GM21737 (cell line): ENCODE data around the gene FNDC5.

Experiments used
- ATAC-seq: cut with Tn5 transposase; IDR thresholded peaks from one replicate; pipeline ENCODE4 v1.9.1; 2021; ENCODE audit warnings: mild to moderate bottlenecking, moderate library complexity; ENCODE audit not compliant: unreplicated experiment

FNDC5 gene

DNA sequence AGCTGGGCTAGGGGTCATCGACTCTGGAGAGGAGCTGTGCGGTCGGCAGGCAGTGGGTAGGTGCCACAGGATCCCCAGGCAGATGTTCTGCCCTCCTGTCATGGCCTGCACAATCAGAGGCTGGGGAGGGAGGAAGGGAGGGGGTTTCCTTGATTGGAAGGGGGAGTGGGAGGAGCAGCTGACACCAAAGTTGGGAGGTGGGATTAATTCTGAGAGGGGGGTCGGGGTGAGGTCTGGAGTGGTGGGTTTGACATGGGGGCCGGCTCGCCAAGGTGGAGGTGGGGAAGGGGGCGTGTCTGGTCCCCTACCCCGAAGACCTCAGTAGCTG is 14.9 kb upstream of the FNDC5 start:
- no peak for ATAC-seq

DNA sequence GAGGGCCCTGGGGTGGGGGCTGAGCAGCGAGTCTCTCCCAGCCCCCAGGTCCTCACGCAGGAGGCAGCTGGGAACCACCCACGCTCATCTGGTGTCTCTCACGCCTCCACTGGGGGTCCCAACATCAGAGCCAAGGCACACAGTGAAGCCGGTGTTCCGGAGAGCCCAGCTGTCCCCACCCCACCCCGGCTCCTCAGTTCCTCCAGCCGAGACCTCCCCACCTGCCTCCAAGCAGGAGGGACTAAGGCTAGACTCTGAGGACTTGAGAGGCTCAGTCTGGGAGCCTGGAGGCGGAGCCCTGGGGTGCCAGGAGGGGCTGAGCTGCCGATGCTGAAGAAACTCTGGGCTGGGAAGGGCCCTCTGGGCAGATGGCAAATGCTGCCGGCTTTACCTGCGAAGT is 14.0 kb upstream of the FNDC5 start:
- ATAC-seq = no peak

DNA sequence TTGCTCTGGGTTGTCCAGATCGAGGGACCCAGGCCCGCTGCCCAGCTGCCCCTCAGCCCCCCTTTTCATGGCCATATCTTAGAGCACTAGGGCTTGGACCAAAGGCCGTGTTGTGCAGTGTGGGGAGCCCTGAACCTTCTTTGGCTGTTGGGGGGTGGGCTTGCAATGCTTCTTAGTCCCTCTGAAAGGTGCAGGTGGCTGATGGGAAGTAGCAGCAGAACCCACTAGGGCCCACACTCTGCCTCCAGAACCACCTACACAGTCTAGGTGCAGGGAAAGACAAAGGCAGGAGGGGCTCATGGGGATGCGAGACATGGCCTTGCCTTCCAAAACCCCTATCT is 13.3 kb upstream of the FNDC5 start:
- ATAC-seq = no peak

DNA sequence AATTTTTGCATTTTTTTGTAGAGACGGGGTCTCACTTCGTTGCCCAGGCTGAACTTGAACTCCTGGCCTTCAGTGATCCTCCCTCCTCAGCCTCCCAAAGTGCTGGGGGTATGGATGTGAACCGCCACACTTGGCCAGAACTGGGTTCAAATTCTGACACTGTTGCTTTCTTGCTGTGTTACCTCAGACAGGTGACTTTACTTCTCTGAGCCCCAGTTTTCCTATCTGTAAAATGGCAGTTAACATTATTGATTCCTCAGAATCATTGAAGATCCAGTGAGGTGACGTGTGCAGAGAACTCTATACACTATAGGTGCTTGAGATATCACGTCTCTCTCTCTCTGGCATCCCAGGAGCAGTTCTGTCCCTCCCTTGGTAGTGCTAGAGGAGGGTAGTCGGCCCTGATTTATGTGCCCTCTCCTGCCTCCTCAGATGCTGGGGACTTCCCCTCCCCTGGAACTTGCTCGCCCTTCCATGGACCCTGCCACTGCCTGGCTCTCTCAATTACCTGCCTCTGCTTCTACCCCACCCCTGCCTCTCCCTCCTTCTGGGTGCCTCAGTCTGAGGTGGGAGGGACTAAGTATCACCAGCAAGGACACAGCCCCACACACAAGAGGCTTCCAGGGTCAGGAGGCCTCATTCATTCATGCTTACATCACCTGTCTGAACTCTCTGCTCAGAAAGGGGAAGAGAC is 12.8 kb upstream of the FNDC5 start:
- no peak for ATAC-seq

DNA sequence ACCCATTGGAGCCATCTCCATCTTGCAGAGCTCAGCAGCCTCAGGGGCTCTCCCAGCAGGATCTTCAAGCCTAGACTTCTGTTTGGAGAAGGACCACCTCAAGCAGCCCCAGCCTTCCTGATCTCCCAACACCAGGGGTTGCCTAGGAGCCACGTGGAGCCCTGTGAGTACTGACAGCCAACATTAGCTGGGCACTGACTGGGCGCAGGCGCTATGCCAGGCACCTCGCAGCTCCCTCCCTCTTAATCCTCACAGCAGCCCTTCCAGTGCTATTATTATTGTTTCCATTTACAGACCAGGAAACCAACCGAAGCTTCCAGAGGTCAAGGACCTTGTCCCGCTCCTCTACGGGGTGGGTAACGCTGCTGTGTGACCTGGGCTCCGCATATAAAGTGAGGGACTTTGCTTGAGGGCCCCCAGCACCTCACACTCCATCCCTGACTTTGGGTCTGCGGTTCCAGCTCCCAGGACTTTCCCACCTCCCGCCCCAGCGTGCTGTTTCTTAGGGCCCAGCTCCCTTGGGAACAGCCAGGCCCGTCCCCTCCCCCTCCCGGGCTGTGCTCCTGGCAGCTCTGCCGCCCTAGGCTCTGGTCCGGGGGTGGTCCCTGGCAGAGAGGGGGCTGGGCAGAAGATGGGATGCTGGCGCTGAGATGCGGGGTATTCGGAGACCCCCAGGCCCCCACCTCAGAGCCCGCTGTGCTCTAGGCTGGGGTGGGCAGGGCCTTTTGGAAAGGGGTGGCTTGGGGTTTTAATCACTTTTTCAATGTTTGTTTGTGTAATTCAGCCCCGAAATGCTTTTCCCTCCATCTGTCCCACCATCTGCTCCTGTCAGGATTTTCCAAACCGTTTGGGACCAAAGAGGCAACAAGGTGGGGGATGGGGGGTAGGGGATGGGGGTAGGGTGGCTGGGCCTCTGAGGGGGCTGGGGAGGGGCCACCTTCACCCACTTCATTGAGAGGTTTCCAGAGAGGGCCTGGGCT is 11.4 kb upstream of the FNDC5 start:
- no peak for ATAC-seq

DNA sequence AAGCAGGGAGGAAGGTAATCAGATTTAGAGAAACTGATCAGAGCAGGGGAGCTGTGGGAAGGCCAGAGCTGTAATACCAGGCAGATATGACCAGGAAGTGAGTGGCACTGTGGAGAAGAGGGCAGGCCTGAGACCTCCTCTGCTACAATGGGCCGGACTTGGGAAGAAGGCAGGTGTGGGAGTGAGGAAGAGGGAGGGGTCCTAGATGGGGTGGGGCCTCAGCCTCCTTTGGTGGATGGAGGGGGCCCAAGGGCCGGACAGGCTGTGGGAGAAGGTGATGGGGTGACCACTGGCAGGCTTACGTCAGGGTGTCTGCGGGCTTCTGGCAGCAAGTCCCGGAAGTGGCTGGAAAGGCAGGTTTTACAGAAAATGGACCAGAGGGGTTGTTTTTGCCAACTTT is 10.6 kb upstream of the FNDC5 start:
- ATAC-seq = no peak

DNA sequence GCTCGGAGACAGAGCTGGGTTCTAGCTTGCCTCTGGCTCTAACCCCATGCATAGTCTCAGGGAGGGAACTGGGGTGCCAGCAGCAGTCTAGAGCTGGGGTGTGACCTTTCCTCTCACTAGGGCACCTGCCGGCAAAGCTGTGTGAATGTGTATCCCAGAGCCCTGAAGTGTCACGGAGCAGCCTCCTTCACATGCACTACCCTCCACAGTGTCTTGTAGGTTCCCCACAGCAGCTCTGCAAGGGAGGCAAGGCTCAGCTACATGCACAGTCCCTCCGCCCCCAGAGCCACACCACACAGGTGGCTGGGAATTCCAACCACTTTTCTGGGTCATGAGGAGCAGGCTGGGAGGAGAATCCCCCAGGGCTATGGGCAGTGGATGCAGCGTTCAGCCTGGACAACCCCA is 7.9 kb upstream of the FNDC5 start:
- no peak for ATAC-seq

DNA sequence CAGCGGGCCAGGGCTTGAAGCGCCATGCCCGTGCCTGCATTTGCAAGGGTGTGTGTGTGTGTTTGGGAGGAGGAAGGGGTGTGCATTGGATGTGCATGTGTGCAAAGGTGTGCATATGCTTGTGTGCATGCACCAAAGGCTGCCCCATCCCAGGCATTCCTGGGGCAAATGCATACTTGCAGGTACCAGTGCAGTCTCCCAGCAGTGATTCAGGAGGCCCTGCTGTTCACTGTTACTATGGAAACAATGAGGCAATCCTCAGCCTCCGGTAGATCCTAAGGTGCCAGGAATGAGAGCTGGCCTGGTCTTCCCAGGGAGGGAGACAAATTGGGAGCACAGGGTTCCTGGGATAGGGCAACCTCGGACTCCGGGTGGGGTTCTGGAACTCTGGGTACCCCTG is 7.5 kb upstream of the FNDC5 start:
- no peak for ATAC-seq

DNA sequence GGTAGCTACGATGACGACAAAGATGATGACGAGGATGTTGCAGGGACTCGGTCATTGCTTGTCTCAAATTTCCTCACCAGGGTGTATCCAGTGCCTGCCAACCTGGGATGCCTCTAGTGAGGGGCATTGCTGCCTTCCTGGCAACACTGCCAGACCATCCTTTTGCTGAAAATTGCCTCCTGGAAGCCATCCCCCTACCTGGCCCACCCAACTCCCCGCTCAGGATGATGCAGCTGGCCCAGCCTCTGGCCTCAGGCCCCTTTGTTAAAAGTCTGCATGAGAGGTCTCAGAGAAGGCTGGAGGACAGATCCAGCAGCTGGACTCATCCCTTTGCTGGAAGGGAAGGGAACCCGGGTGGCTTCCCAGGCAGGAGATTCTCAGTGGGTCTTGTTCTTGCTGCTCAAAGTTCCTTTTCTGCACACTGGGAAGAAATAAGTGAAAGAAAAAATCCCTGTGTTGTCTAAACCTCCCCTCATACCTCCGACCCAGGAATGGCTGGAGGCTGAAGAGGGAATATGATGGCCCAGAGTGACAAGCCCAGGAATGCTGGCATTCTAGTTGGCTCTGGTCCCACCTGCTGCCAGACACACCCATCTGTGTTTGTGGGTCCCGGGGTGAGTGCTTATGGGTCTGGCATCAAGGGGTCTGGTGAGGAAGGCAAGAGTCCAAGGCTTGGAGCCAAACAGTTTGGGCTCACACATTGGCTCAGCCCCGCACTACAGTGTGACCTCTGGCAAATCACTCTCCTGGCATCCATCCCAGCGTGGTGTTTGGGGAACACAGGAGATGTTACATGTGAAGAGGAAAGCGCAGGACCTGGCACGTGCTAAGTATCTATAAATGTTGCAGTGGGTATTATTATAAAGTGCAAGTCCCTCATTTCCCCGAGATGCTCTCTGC is 6.7 kb upstream of the FNDC5 start:
- ATAC-seq = no peak

DNA sequence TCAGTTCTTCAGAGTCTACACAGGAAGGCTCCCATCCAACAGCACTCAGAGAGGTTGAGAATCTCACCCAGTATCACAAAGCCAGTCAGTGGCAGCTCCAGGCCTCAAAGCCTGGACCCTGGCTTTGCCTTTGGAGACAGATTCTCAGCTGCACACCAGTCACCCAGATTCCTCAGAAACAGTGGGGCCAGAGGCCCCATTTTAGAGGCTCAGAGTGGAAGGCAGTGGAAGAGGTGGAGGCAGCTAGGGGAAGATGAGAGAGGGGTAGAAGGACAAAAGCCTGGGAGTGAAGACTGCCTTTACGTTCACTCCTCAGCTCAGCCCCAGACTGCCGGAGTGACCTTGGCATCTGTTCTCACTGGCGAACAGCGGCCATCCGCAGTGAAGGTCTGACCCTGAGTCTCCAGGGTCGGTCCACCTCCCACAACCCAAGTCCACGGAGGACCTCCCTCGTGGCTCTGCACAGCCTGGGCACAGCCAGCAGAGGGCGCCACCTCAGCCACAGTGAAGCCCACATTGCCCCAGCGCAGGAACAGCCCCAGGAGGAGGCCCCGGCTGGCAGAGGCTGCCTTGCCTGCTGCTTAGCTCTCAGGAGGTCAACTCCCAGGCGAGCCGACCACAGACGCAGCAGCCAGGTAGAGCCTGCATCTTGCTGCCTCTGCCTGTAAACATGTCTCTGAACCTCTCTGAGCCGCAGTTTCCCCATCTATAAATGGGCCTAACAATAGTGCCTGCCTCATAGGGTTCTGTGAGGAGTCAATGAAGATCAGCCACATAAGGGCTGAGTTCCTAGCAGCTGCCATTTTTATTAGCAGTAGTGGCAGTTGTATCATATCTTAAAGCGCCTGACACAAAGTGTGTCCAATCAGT is 5.9 kb upstream of the FNDC5 start:
- ATAC-seq = no peak

DNA sequence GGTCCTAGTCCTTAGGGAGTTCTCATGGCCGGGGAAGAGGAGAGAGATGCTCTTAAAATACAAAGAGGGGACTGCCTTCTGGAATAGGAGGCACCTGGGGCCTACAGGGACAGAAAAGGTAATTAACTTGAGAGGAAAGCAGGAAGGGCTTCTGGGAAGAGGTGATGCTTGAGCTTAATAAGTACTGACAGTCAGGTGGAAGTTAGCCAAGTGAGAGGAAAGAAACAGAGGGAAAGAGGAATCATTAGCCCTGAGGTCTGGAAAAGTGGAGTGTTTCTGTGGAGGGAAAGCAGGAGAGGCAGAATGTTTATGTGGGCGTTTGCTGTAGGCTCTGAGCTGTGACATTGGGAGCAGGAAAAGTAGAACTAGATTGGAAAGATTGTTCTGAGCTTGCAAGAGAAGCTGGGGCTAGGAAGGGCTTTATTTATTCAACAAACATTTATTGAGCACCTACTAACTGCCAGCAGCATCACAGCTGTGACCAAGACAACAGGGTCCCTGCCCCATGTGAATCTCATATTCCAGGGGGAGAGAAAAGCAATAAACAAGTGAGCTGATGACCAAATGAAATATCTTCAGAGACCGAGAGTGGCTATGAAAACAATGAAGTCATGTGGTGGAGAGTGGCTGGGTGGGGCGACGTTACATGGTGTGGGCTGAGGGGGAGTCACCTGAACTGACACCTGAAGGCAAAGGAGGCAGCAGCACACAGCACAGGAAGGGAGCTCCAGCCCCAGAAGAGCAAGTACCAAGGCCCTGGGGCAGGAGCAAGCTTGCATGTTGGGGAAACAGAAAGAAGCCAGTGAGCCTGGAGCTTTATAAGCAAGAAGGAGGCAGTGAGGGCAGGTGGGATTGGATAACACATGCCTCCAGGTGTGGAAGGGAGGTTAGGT is 4.4 kb upstream of the FNDC5 start:
- ATAC-seq = no peak

DNA sequence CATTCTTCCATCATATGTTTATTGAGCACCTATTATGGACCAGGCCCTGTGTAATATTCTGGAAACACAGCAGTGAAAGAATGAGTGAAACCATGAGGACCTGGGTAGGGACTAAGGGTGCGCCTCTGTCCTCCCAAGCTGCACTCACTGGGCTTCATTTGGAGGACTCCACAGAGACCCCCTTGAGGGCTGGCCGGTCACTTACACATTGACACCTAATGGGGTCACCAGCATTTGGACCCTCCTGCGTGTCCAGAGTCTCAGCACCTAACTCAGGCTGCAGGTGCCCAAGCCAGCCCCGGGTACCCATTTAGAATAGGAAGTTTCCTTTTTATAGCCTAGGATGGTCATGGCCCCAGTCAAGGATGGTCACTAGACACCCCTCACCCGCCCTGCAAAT is 2.8 kb upstream of the FNDC5 start:
- no peak for ATAC-seq

DNA sequence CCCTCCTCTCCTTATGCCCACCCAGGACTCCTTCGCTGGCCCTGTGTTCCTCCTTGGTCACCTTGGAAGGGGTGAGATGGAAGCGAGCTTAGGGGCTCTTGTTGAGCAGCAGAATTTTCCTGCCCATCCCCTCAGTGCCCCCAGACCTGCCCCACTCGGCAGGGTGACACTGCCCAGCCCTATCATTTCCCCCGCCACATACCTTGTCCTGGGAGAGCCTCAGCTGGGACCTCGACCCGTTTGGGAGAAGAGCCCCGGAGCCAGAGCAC is 1.4 kb upstream of the FNDC5 start:
- ATAC-seq = no peak

DNA sequence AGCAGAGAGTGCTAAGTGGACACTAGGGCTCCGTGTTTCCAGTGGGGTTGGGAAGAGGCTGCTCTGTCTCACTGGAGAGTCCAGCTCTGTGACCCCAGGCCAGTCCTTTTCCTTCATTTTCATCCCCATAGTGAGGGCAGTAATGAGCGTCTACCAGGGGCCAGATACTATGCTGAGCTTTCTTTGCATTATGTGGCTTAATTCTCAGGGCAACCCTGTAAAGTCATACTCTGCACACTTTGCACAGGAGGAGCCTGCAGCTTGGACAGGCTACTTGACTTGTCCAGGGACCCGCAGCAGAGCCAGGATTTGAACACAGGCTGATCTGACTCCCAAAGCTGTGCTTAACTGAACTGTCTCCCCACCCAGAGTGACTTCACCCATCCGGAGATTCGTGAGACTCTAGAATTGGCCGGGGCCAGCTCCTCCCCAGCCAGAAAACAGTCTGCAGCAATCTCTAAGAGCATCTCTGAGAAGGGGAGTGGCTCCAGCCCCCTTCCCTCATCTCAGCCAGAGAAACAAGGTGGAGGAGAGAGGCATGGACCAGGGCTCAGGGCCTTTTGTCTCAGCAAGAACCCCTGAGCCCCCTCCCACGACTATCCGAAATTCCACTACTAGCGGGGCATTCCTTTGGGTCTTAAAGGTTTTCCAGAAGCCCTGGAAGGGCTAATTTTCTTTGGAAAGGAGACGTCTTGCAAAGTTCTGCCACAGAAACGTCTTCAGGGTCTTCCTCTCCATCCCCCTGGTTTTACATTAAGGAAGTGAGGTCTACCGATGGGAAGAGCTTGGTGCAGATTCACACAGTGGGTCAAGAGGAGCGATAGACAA is 866 bp upstream of the FNDC5 start:
- ATAC-seq = no peak

DNA sequence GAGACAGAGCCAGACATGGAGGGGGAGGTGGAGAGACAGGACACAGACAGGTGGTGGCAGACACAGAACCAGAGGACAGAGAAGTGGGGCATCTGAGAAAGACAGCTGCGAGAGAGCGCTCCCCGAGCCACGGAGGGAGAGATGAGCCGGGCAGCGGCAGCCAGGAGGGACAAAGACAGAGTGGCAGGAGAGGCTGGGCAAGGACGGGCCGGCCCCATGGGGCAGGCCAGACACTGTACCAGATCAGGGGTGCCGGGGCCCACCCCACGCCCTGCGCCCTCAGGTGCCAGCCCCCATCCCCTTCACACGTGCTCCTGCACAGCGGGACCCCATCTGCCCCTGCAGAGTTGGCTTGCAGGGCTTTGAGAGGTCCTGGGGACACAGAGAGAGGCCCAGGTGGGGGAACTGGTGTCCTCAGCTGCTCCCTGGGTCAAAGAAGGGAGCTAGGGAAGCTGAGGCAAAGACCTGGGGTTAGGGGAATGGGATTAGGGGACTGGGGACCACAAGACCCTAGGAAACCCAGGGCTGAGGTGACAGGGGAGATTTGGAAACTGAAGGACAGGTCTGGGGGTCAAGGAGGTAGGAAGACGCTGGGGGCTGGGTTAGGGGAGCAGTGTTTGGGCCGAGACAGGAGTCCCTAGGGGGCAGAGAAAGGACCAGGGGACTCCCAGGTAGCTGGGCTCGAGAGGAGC is 643 bp downstream of the FNDC5 start:
- no peak for ATAC-seq

DNA sequence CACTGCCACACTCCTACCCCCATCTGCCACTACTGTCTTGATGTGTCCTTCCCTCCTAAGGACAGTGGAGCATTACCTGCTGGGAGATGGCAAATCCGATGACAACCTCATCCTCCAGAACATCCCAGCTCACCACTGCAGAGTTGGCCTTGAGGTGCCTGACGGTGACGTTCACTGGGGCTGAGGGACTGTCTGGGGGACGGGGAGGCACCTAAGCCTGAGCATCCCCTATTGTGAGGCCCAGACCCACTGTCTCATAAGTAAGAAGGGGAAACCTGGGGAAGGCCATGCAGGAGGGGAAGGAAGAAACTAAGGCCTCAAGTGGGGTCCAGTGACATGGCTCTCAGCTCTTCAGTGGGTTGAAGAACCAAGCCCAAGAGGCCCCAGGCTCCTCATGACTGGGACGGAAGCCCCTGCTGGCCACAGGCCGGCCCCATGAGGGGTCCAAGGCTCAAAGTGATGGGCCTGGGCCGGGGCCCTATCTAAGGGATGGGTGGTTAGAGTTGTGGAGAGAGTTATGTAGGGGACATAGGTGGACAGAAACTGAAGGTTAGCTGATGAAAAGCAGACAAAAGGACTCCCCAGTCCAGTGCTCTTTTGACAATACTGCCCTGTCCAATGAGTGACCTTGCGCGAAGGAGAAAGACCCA is 1.8 kb downstream of the FNDC5 start:
- ATAC-seq = no peak

DNA sequence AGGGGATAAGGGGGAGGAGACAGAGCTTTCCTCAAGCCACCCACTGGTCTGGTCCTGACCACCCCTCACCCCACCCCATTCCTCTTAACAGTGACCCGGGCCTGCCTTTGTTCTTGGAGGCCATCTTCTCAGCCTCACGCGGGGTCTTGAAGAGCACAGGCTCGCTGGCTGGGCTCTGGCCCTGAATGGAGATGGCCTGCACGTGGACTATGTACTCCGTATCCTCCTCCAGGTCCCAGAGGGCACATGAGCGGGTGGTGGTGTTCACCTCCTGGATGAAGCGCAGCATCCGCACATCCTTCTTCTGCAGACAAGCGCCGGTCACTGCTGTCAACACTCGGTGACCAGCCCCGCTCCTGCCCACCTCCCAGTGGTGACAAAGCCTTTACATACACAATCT is 2.6 kb downstream of the FNDC5 start:
- no peak for ATAC-seq

DNA sequence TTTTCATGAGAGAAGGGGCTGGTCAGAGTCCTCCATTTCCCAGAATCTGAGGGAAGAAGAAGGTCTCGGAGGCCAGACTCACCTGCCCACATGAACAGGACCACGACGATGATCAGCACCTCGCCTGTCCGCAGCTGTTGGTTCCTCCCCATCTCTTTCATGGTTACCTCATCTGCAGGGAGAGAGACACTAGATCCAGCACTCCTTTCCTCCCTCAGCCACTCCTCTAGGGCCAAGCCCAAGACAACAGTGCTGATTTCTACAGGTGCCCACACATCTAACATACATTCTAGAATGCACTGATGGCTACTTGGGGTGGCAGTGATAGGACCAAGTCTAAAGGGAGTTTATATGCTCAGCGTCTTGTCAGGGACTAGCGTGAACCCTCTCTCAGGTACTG is 3.0 kb downstream of the FNDC5 start:
- ATAC-seq = no peak
